HG03066 (cell line): ENCODE results near the gene PLEKHD1.

Source experiments
- ATAC-seq: cut with Tn5 transposase; IDR thresholded peaks from one replicate; pipeline ENCODE4 v1.9.1; 2021; ENCODE audit warnings: low read depth; ENCODE audit not compliant: unreplicated experiment

PLEKHD1 gene

GRCh38 chr14:69574263-69574953 lies 89.9 kb downstream of the PLEKHD1 start, which contains the start of gene CCDC177:
Gene CCDC177, minus strand, starts transcription at chr14:69574871. Its CDS starts 1,249 bp downstream, at chr14:69573622.
- no peak for ATAC-seq

- ATAC-seq: no peak
These were observed 90.4 kb downstream of the PLEKHD1 start for GRCh38 chr14:69574954-69575295.

GRCh38 chr14:69579476-69579875 lies 94.9 kb downstream of the PLEKHD1 start:
- no peak for ATAC-seq

- ATAC-seq: no peak
These were observed 95.6 kb downstream of the PLEKHD1 start for GRCh38 chr14:69580009-69580577.
